Umbilical cord (tissue), 2 donors: ENCODE results near the gene ATR. TPM values are rescaled to one million over a fixed set of nuclear protein-coding genes. Genes with fewer than 3 reads are reported as not detected.
"Not testable (repeated sequence)": the region's sequence is repeated elsewhere in the genome, so short reads cannot be mapped to it uniquely, and the experiment has no call there.

Experiments used
- DNase-seq: peaks from one replicate; pipeline ENCODE4 v3.0.0-alpha.2; 2015; ENCODE audit warnings: low spot score
- total RNA-seq: library from RNA; depleted of rRNA; stranded (reverse); fragments of >200 nt; gene quantifications from one replicate; pipeline ENCODE4 v1.2.3, GENCODE V29; 2014; ENCODE audit warnings: low replicate concordance; ENCODE audit not compliant: insufficient read depth

Gene ATR
- 16.6 TPM for total RNA-seq

DNA sequence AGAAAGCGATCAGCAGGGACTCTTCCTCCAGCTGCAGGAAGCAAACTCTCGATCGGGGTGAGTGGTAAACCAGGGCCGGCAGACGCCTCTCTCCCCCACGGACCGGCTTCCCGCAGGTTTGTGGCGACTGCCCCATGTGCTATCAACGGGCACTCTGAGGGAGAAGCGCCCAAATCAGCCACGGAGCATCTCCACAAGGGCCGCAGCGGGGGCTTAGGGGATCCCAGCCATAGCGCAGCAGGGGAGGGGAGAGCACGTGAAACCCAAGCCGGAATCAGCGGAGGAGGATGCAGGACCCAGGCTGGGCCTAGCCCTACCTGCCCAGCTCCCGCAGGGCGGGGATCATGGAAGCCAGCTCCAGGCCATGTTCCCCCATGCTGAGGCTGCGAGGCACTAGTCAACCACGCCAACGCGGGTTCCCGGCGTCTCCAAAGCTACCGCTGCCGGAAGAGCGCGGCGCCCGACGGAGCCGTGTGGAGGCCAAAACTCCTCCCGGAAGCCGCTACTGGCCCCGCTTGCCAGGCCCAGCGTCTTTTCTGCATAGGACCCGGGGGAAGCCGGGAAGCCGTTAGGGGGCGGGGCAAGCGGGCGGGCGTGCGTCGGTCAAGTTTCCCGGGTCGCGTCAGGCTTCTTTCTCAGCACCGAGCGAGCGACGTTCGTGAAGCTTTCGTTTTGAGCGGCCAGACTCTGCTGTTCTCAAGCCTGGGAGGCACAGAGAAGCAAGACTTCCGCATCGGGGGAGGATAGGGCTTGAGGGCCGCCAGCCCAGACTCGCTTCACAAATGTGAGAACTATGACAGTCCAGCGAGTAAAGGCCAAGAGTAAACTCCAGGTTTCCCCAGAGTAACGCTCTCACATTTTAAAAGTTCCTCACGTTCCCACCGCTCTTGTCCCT, at the start of gene ATR:
Gene ATR (minus strand): TSS at position 405 of the 895 bp plus-strand sequence. CDS start 29 bp downstream, at position 376.
- DNase-seq: peak; percentile 98

DNA sequence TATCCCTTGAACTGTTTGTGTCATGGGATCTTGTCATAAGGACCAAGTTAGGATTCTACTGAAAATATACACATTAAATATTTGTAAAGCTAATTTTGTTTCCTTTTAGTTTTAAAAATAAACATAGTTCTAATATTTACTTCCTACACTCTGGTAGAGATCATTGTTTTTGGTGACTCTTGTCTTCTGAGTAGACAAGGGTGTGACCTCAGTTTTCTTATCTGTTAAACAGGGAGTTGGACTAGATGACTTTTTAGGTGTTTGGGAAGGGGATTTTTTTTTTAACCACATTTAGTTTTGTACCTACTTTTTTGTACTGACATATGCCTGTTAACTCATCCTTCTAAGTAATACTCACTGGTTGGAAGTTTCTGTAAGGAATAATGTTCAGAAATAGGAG, 48.4 kb upstream of the ATR start:
- no peak for DNase-seq

DNA sequence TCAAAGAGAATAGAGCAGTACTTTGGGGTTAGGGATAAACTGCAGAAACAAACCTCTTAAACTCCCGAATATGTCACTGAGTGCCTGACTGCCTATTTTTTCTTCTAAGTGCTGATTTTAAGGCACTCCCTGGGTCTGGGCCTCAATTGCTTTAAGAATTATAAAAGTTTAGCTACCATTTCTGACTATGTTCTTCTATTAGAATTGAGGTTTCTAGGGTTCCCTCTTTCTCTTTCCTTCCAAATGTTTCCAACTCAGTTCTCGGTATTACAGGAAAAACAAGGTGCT, 46.6 kb upstream of the ATR start:
- DNase-seq: no peak

DNA sequence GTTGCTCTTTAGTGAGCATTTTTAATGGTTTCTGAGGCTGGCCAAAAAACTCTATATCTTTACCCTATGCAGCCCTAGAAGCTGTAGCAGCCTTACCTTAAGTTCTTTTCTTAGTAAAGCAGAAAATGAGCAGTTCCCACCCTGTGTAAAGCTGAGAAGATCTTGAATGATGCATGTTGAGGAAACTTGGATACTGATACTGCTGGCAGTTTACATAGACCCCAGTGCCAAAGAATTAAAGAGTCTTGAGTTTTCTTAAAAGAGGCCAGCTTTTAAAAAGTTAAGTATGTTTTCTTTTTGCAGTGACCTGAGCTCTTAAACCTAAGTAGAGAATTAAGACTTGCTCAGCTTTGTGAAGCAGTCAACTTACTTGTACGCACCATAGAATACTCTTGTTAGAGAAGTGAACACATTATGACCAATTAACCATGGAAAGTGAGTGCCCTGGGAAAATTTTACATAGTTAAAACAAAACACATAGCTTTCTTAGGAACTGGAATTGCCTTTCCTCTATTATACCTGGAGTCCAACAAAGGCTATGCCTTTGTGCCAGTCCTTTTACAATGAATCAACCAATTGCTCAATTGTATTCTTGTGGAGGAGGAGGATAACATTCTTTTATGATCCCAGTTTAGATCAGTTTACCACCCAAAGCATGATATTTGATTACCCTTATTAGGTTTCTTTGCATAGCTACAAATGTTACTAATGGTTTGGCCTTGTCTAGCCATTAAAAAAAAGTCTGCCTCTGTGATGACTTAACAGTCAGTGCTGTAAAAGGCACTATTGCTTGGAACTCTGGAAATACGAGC, 46.0 kb upstream of the ATR start:
- DNase-seq: no peak

DNA sequence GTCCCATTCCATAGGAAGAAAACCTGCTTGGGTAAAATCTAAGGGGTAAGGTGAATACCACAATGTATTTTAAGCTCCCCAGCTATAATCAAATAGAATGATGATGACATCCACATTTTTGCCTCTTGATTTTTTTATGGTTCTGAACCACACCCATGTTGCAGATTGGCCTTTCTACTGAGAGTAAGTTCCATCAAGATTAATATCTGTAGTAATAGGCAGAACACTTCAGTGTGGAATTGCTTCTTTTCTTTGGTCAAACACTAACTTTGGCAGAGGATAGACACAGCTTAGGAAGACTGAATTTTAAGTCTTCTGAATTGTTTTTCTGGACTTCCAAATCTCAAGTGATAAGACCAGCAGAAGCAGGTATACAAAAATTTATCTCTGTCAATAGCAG, 44.7 kb upstream of the ATR start:
- no peak for DNase-seq

DNA sequence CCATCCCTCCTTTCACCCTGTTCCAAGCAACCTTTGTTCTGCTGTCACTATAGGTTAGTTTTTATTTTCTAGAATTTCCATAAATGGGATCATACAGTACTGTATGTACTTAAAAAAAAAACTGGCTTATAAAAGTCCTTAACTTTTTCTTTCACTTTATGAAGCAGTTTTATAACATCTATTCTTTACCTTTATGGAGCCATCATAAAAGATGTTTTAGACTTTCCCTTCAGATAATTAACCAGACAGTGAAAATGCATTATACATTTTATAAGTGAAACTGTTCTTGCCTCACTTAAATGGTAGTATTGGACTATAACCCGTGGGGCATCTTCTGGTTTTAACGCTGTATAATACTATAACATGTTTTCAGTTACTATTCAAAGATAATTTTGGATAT, 43.9 kb upstream of the ATR start:
- DNase-seq: no peak

DNA sequence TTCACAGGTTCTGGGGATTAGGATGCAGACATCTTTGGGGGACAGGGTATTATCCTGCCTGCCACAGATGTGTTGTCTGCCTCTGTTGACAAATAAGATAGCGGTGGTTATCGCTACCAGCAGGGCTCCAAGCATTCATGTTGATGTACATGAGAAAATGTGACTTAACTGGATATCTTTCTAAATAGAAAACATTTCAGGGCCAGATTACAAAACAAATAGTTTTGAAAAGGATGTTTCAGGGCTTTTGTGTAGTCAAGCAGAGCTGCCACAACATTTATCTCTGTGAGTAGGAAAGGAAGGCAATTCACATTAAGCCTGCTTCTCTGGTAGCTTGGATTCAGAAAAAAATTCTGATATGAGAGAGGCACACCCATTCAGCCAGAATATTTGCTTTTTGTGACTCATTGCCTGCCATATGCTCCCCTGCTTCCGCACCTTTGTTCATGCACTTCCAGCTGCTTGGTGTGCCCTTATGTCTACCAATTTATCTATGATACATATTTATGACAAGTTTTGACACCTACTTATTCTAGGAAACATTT, 40.5 kb upstream of the ATR start:
- peak; percentile 77 for DNase-seq

DNA sequence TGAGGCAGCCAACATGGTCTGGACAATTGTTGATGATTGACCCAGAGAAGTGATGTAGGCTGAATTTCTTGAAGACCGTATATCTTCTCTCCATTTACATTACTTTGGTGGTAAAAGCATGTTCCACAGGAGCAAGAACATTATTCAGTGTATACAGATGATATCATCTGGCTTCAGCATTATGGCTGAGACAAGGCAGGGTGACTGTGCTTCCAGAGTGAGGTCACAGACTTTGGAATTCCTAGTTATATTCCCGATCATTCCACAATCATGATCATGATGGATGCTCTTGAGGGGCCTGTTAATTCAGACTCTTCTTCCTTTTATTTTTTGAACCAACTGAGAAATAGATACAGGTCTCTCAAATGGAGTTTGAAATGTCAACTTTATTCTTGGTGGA, 36.6 kb upstream of the ATR start:
- no peak for DNase-seq

DNA sequence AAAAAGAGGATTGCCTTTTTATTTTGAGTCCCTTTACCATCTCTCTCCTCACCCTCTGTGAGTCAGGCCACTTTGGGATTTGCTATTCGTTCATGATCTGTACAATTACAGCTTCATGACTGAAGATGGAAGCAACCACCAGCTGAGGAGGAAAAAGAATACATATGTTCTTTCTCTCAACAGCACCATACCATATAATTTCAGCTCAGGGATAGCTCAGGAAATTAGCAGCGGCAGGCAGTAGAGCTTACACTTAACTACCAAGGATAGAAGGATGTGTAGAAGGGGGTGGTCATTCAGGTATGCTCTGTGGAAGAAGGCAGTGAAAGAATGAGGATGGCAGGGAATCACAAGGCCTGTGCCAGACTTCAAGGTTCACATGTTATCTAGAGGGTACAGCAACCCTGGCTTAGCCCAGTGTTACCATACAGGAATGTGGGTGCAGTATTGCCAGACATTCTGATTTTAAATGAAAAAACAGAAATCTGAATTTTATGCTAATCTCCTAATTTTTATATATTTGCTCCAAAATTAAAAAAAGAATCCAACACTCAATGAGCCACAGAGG, 35.6 kb upstream of the ATR start:
- DNase-seq: no peak

DNA sequence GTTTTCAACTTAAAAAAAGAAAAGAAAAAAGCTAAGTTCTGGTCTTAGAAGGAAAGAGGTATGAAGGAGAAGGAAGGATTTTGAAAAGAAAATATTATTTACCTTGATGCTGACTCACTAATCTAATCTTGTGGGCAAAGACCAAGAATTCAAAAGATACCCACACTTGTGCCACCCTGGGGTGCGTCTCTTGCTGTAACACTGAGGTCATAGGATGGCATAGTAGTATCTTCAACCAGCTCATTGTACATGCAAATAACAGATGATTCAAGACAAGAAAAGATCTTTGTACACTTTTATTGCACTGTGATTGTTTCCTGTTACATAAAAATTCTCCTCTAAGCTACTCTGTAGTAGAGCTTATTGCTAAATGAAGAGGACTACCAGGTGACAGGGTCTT, 35.0 kb upstream of the ATR start:
- no peak for DNase-seq

DNA sequence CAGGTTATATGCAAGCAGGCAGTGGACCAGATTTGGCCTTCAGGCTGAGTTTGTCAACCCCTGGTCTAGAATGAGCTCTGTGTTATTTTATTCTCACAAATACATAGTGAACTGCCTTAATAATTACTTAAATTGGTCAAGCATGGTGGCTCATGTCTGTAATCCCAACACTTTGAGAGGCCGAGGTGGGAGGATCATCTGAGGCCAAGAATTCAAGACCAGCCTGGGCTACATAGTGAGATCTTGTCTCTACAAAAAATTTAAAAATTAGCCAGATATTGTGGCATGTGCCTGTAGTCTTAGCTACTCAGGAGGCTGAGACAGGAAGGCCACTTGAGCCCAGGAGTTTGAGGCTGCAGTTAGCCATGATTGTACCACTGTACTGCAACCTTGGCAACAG, 32.7 kb upstream of the ATR start:
- no peak for DNase-seq

DNA sequence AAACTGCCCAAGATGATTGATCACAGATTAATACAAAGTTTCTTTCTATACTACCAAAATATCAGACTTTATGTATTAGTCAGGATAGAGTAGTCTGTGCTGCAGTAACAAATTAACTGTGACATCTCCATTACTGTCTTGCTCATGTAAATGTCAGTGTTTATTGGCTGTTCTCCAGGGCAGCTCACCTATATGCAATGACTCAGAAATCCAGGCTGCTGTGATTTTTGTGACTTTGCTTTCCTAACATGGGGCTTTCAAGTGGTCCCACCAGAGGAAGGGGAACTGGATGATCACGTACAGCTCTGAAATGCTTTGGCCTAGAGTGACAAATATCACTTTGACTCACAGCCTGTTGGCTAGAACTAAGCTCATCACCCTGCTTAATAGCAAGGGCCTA, 30.6 kb upstream of the ATR start:
- DNase-seq: no peak

DNA sequence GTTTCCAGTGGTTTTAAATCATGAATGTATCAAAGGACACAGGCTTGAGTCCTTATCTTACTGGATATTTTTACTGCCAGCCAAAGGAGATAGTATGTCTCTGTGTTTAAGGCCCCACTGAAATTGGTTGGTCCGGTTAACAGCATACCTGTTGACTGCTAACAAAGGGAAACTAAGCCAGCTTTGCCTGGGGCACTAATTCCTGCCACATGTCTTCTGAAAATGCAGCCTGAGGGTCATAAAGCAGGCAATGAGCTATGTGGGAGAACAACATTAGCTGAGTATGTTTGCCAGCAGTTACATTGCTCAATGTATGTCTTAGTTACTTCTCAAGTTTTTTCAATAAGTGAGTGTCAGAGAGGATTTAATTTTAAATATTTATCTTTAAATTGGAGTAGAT, 30.1 kb upstream of the ATR start:
- DNase-seq: no peak

DNA sequence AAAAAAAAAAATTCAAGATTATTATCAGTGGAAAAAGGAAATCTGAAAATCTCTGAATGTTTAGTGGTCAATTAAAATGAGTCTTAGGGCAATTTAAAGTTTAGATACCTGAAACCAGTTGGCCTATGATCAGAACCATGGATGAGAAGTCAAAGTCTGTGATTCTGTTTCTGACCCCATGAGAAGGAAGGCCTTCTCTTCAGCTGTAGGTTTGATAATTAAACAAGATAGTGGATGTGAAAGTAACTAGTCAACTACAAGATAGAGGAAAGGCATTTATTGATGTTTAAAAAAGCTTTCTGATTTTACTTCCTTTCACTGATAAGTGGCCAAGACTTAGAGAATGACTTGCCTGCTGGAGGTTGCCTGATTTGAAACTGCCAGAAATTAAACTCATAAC, 26.4 kb upstream of the ATR start:
- DNase-seq: no peak

DNA sequence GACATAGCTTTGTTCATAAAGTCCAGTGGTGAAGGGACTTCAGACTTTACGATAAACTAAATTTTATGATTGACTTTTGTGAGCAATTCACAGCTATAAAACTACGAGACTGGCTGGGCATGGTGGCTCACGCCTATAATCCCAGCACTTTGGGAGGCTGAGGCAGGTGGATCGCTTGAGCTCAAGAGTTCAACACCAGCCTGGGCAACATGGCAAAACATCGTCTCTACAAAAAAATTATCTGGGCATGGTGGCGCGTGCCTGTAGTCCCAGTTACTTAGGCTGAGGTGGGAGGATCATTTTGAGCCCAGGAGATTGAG, 24.8 kb upstream of the ATR start:
- not testable (repeated sequence) for DNase-seq

DNA sequence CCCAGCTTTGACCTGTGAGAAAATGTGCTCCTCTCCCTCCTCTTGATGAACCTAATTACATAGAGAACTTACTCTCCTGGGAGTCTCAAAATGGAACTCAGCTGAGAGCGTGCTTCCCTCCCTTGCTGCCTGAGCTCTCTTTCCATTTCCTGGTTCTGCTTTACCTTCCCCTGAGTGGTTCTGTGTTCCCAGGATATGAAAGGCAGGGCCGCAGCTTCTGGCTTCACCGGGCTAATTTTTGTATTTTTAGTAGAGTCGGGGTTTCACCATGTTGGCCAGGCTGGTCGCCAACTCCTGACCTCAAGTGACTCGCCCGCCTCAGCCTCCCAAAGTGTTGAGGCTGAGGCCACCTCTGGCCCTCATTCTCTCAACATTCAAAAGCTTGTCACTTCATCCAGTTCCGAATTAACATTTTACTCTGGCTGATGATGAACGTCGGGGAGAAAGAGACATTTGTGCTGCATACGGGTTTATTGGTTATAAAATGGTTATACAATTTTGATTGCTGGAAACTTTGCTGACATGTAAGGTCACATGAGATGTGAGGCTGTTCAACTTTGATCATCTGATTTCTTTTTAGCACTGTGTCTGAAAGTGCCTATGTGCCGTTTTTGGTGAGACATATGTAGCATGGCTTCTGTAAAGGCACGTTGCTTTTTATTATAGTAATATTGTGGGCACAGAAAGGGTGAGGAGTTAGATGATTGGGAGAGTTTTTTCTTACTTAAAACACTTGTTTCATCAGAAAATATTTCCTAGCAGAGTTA, 24.3 kb upstream of the ATR start:
- no peak for DNase-seq

DNA sequence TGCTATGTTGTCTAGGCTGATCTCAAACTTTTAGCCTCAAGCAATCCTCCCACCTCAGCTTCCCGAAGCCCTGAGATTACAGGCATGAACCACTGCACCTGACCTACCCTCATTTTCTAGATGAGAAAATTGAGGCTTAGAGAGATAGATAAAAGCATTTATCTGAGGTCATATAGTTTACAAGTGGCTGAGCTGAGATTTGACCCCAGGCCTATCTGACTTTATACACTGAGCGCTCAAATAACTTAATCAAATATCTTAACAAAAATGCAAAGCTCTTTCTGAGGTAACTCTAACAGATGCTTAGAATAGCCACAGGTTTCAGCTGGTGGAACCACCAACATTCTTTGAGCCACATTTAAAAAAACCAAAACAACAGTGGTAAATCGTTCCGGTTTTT, 23.2 kb upstream of the ATR start:
- DNase-seq: no peak

DNA sequence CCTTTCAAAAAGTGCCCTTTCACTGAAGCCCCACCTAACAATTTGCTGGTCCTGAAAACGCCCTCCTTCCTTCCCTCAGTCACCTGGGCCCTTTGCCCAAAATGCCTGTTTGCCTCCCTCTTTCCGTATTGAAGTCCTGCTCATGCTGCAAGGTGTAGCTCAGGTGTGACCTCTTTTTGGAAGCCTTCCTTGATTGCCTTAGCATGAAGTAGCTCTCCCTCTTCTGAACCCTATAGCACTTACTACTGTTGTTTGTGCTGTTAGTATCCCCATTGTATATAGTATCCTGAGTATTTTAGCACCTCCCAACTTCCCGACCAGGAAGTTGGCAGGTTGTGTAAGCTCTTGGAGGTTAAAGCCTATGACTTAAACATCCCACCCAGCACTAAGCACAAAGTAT, 19.4 kb upstream of the ATR start:
- no peak for DNase-seq

DNA sequence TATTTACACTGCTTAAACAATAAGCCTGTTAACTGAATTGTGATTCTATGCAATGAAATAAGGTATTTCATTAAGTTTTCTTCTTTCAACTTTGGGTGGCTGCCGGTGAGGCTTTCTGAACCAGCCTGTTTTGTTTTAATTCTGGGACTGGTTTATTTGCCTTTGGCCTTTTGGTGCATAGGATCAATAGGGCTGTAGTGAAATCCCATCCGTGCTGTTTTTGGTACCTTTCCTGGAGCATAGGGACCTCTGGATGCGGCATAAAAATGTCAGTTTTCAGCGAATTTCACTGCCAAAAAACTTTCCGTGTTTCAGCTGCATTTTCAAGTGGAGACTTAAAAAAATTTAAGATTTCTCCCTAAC, 18.2 kb upstream of the ATR start:
- DNase-seq: no peak

DNA sequence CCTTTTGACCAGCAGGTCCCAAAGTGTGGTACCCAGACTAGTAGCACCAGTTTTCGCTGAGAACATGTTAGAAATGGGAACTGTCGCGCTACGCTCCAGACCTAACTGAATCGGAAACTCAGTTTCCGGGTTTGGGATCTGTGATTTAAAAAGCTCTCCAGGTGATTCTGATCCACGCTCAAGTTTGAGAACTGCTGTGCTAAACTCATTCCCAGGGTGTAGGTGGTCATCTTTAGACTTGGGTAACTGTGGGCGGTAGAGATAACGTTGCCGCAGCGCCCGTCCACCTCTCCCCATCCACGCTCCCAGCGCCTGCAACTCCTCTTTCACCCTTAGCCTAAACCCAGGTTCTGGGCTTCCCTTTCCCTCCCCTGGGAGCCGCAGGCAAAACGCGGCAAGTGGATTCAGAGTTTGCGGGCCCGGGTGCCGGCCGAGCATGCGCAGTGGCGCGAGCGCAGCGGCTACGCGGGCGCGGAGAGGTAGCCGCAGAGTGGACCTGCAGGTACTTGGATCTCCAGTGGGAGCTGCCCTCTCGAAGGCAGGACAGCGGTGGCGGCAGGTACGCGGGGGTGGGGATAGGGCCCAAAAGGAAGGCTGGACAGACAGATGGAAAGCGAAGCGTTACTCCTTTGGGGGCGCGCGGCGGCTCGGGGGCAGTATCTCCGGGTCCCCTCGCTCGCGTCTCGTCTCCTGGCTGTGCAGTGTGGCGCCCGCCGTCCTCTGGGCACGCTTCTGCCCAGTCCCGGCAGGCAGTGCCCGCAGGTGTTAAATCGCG, 17.6 kb upstream of the ATR start, which contains the start of gene PLS1:
Gene PLS1 (plus strand): TSS at position 443 of the 775 bp plus-strand sequence. CDS start 67,845 bp downstream, outside the sequence.
- peak; percentile 85 for DNase-seq

DNA sequence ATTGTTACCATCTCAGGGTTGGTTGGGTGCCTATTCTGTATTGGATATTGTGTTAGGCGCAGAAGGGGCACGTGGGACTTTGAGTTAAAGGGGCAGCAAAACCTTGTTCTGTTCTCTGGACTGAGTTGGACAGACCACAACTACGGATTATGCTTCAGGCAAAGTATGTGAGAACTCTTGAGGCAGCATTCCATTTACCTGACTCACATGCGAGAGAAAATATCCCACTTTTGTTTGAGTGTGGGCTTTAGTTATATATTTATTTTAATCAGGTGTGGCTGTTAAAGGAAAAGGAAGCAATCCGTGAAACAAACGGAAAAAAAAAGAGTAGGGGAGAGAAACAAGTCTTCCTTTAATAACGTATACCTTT, 17.0 kb upstream of the ATR start:
- DNase-seq: peak; percentile 65
